ENCODE results near the gene IL1RAPL1. TPM values are rescaled to one million over a fixed set of nuclear protein-coding genes. Genes with fewer than 3 reads are reported as not detected.
A peak's percentile ranks its signal among the peaks of the same experiment; 100 is the strongest.

IL1RAPL1 gene
- total and polyA plus RNA-seq, 2 donors (not counting 3 experiments of a cell fraction or from before 2014, with no cell fraction given): 0.79 to 1.3 TPM

DNA sequence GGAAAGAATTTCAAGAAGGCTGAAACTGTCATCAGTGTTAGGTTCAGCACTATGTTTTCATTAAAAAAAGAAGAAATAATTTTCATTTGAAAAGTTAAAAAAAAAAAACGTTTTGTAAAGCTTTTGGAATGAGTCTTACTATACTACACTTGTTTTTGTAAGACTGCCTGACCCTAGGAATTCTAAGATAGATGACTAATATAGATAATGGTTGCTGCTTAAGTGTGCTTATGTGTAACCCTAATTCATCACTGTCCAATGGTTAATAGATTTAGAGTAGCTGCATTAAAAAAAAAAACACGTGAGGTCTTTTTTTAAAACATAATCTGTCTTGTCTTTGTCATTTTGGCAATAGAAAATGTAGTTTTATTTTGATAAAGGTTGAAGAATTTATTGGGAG lies 323.2 kb downstream of the IL1RAPL1 start:
- Histone ChIP-seq H4K20me1 (replicated peaks; ENCODE audit: control insufficient read depth, extremely low read depth, insufficient read depth, low read length) (no peaks in the 10 kb centered on the region), H3K27ac (ENCODE audit: insufficient read depth, low read depth, low read length) (no peak overlapping the region), H3K4me1 (ENCODE audit: control insufficient read depth, extremely low read depth, insufficient read depth, low read length) (no peaks in the 10 kb centered on the region), H3K9ac (replicated peaks; ENCODE audit: extremely low read depth, insufficient read depth, low read length) (no peak overlapping the region), H2AFZ (ENCODE audit: low read depth, low read length) (no peak overlapping the region), H3K79me2 (ENCODE audit: control insufficient read depth, insufficient read depth, low read length) (no peaks in the 10 kb centered on the region), H3K36me3 (ENCODE audit: control insufficient read depth in 2 of 2, extremely low read depth in 1 of 2, insufficient read depth in 2 of 2, low read length in 2 of 2) (no peaks in the 10 kb centered on the region), H3K4me2 (ENCODE audit: insufficient read depth, low read length) (no peak overlapping the region), H3K9me1 (replicated peaks; ENCODE audit: control insufficient read depth, extremely low read depth, insufficient read depth, low read length) (no peaks in the 10 kb centered on the region), H3K27me3 (ENCODE audit: control insufficient read depth in 2 of 2, insufficient read depth in 2 of 2, low read length in 2 of 2) (no peaks in the 10 kb centered on the region), H3K4me3 (replicated peaks in 1 of 3; ENCODE audit: insufficient read depth in 1 of 3, low read depth in 1 of 3, low read length in 3 of 3) (no peak overlapping the region), H3K9me3 (replicated peaks; ENCODE audit: control insufficient read depth, insufficient read depth, low read length) (no peaks in the 10 kb centered on the region)
- FAIRE-seq: peak; percentile 8
- TF ChIP-seq GATA2 (IDR thresholded peaks at IDR 0.05; ENCODE audit: insufficient read depth, insufficient read length, low read depth, low read length): no peak
- TF ChIP-seq FOS (IDR thresholded peaks at IDR 0.05; ENCODE audit: borderline replicate concordance, insufficient read depth, low read length): no peak
- TF ChIP-seq POLR2A (IDR thresholded peaks at IDR 0.05; ENCODE audit: low read depth, low read length): no peak
- ChIA-PET POLR2A (no interaction called here), CTCF (interaction anchor here (0.7 kb wide), 1 partner anchor 10 kb away, joined by 4 read pairs; no protein-coding TSS in a partner anchor)
- no peak for DNase-seq (ENCODE audit: low read depth, low spot score)
- dilution Hi-C loops (cut with MboI; ENCODE audit: extremely low pct_ligation_motif_present, low sequenced_read_pairs): no loop called here
- BruUV-seq (replicated peaks): no TSS peak
- intact Hi-C loops (cut with micrococcal nuclease): no loop called here

DNA sequence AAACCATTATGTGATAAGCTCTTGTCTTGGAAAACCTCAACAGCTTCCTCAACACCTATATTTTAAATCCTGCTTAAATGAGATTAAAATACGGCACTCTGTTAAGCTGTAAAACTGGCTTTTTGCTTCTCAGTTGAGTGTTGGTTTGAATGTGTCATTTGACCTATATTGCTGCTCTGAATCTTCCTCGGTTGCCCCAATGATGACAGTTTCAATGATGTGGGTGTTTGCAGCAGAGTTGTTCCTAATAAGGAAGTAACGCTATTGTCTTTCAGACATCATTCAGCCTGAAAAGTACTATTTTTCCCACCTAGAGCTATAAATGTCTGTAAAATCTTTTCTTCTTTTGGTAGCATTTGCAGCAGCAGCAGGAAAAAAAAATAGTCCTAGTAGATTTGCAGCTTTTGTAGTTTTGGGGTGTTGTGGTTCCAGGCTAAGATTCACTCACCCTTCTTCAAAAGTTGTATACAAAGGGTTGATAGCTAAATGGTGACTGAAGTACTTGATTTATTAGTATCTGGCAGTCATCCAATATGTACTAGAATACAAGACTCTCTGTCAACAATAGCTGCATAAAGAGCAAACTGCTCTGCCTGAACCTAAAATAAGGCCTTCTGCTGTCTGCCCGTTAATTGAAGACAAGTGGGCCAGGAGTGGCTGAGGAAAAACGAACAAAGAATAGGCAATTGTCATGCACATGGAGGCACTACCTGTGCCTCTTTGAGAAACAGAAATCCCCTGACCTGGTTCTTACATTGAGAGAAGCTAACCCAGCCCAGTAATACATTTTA lies 333.1 kb downstream of the IL1RAPL1 start:
- Histone ChIP-seq H4K20me1 (replicated peaks; ENCODE audit: control insufficient read depth, extremely low read depth, insufficient read depth, low read length) (no peaks in the 10 kb centered on the region), H3K9ac (replicated peaks; ENCODE audit: extremely low read depth, insufficient read depth, low read length) (no peak overlapping the region), H3K27ac (ENCODE audit: insufficient read depth, low read depth, low read length) (no peak overlapping the region), H3K79me2 (ENCODE audit: control insufficient read depth, insufficient read depth, low read length) (no peaks in the 10 kb centered on the region), H3K4me1 (ENCODE audit: control insufficient read depth, extremely low read depth, insufficient read depth, low read length) (no peaks in the 10 kb centered on the region), H3K4me2 (ENCODE audit: insufficient read depth, low read length) (no peak overlapping the region), H3K4me3 (replicated peaks in 1 of 3; ENCODE audit: insufficient read depth in 1 of 3, low read depth in 1 of 3, low read length in 3 of 3) (no peak overlapping the region), H3K9me1 (replicated peaks; ENCODE audit: control insufficient read depth, extremely low read depth, insufficient read depth, low read length) (no peaks in the 10 kb centered on the region), H2AFZ (ENCODE audit: low read depth, low read length) (no peak overlapping the region), H3K36me3 (ENCODE audit: control insufficient read depth in 2 of 2, extremely low read depth in 1 of 2, insufficient read depth in 2 of 2, low read length in 2 of 2) (no peaks in the 10 kb centered on the region), H3K9me3 (replicated peaks; ENCODE audit: control insufficient read depth, insufficient read depth, low read length) (no peaks in the 10 kb centered on the region), H3K27me3 (ENCODE audit: control insufficient read depth in 2 of 2, insufficient read depth in 2 of 2, low read length in 2 of 2) (no peaks in the 10 kb centered on the region)
- FAIRE-seq (no peak), DNase-seq (ENCODE audit: low read depth, low spot score) (peak; percentile 47)
- ChIA-PET POLR2A (no interaction called here), CTCF (interaction anchor here (0.9 to 1.5 kb wide), 2 partner anchors 10 to 11 kb away, joined by 3 to 4 read pairs; no protein-coding TSS in a partner anchor)
- dilution Hi-C loops (cut with MboI; ENCODE audit: extremely low pct_ligation_motif_present, low sequenced_read_pairs) (no loop called here), intact Hi-C loops (cut with micrococcal nuclease) (no loop called here)
- no peak for TF ChIP-seq EZH2 (IDR thresholded peaks at IDR 0.05; ENCODE audit: borderline replicate concordance, low read depth, low read length, severe bottlenecking)
- no peak for TF ChIP-seq POLR2AphosphoS5 (IDR thresholded peaks at IDR 0.05; ENCODE audit: insufficient read depth, low read depth, low read length)
- TF ChIP-seq MYC (IDR thresholded peaks at IDR 0.05; ENCODE audit: low read depth, low read length): no peak
- TF ChIP-seq FOS (IDR thresholded peaks at IDR 0.05; ENCODE audit: borderline replicate concordance, insufficient read depth, low read length): no peak
- TF ChIP-seq, protein P1, sequence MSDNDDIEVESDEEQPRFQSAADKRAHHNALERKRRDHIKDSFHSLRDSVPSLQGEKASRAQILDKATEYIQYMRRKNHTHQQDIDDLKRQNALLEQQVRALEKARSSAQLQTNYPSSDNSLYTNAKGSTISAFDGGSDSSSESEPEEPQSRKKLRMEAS (IDR thresholded peaks at IDR 0.05; ENCODE audit: insufficient read depth, insufficient read length): no peak
- TF ChIP-seq JUN (IDR thresholded peaks at IDR 0.05; ENCODE audit: borderline replicate concordance, insufficient read depth, insufficient read length, low read depth): no peak
- TF ChIP-seq GATA2 (IDR thresholded peaks at IDR 0.05; ENCODE audit: insufficient read depth, insufficient read length, low read depth, low read length): no peak
- TF ChIP-seq, protein P2, sequence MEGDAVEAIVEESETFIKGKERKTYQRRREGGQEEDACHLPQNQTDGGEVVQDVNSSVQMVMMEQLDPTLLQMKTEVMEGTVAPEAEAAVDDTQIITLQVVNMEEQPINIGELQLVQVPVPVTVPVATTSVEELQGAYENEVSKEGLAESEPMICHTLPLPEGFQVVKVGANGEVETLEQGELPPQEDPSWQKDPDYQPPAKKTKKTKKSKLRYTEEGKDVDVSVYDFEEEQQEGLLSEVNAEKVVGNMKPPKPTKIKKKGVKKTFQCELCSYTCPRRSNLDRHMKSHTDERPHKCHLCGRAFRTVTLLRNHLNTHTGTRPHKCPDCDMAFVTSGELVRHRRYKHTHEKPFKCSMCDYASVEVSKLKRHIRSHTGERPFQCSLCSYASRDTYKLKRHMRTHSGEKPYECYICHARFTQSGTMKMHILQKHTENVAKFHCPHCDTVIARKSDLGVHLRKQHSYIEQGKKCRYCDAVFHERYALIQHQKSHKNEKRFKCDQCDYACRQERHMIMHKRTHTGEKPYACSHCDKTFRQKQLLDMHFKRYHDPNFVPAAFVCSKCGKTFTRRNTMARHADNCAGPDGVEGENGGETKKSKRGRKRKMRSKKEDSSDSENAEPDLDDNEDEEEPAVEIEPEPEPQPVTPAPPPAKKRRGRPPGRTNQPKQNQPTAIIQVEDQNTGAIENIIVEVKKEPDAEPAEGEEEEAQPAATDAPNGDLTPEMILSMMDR (IDR thresholded peaks at IDR 0.05; ENCODE audit: extremely low read depth in 1 of 2, insufficient read depth in 1 of 2, low read depth in 1 of 2, low read length in 2 of 2): no peak
- TF ChIP-seq POLR2A (IDR thresholded peaks at IDR 0.05; ENCODE audit: low read depth, low read length): no peak
- BruUV-seq (replicated peaks): no TSS peak

All from endothelial cell of umbilical vein (primary cell).